HepG2 (cell line): Measurements from ENCODE around the gene CCNYL1. TPM values are rescaled to one million over a fixed set of nuclear protein-coding genes. Genes with fewer than 3 reads are reported as not detected.
A peak's percentile ranks its signal among the peaks of the same experiment; 100 is the strongest.

Experiments
- ATAC-seq: fragments of 200-7000 bp; cut with Tn5 transposase; 3 replicates; pipeline ENCODE4 v1.9.1; 2020; ENCODE audit warnings: mild to moderate bottlenecking, moderate library complexity
- BruUV-seq: library from RNA; stranded (reverse); fragments of 400-500 nt; replicated peaks from 2 replicates; lab custom pipeline; 2021; lab: Mats Ljungman, UMichigan
- CTCF ChIA-PET: fragments of 300-600 bp; formaldehyde crosslinking; extraction: SDS; loops from one replicate; lab custom pipeline; 2021; ENCODE audit warnings: low total read pairs, inconsistent platforms, low intra/inter-chr PET ratio; lab: Yijun Ruan, JAX
- POLR2A ChIA-PET: fragments of 350-600 bp; sonication (Branson Sonifier 250); formaldehyde crosslinking; loops from one replicate; lab custom pipeline; 2020; ENCODE audit warnings: antibody characterized with exemption, inconsistent platforms; lab: Yijun Ruan, JAX
- DNase-seq: peaks from one replicate; pipeline ENCODE4 v3.0.0-alpha.2; 2015; ENCODE audit warnings: low spot score
- FAIRE-seq: peaks from 3 replicates; lab custom pipeline; 2011; peaks lifted over from hg19 to GRCh38; lab: Jason Lieb, UNC
- H2AFZ ChIP-seq: one replicate; pipeline ENCODE4 v1.6.1; 2011; ENCODE audit warnings: low read length, inconsistent platforms
- H3K27ac ChIP-seq: fragments of 300-600 bp; 3 replicates; pipeline ENCODE4 v1.8.0; 2011; ENCODE audit warnings: mixed run types, mild to moderate bottlenecking, mixed read lengths, low read length, inconsistent platforms; ENCODE audit not compliant: insufficient read depth; ENCODE audit errors: extremely low read length
- H3K27me3 ChIP-seq, 2 experiments: fragments of 200-600 bp in 1 of 2; 2 replicates in 1 of 2; 3 replicates in 1 of 2; pipeline versions ENCODE4 v1.6.0 to v1.8.0; 2011; ENCODE audit warnings: low read length in 2 of 2, mild to moderate bottlenecking in 2 of 2, moderate library complexity in 2 of 2, inconsistent platforms in 1 of 2; ENCODE audit not compliant: insufficient read depth in 2 of 2, control insufficient read depth in 1 of 2
- H3K36me3 ChIP-seq, 2 experiments: fragments of 200-600 bp in 1 of 2; replicated peaks in 1 of 2; 2 replicates in 1 of 2; 3 replicates in 1 of 2; pipeline versions ENCODE4 v1.5.1 to v1.8.0; 2011; ENCODE audit warnings: low read length in 2 of 2, inconsistent platforms in 1 of 2; ENCODE audit not compliant: insufficient read depth in 2 of 2, control insufficient read depth in 1 of 2
- H3K4me1 ChIP-seq: 2 replicates; pipeline ENCODE4 v1.5.1; 2012; ENCODE audit warnings: low read length, inconsistent platforms; ENCODE audit not compliant: insufficient read depth
- H3K4me2 ChIP-seq: 2 replicates; pipeline ENCODE4 v1.6.0; 2011; ENCODE audit warnings: low read depth, low read length, inconsistent platforms
- H3K4me3 ChIP-seq, 3 experiments: fragments of 200-600 bp in 1 of 3; sonication (generic), shearing (Covaris generic) in 1 of 3; replicated peaks in 1 of 3; 2 replicates each; pipeline ENCODE4 v1.5.1; 2011 to 2016; ENCODE audit warnings: low read length in 3 of 3, inconsistent platforms in 2 of 3, low read depth in 2 of 3, mild to moderate bottlenecking in 2 of 3, control low read depth in 1 of 3, mixed read lengths in 1 of 3; ENCODE audit not compliant: insufficient read depth in 1 of 3
- H3K79me2 ChIP-seq: one replicate; pipeline ENCODE4 v1.6.1; 2011; ENCODE audit warnings: low read length, inconsistent platforms; ENCODE audit not compliant: insufficient read depth
- H3K9ac ChIP-seq: 2 replicates; pipeline ENCODE4 v1.6.0; 2011; ENCODE audit warnings: mild to moderate bottlenecking, low read depth, low read length, inconsistent platforms; ENCODE audit not compliant: insufficient read depth
- H3K9me3 ChIP-seq: 2 replicates; pipeline ENCODE4 v1.5.1; 2012; ENCODE audit warnings: mild to moderate bottlenecking, low read length
- H4K20me1 ChIP-seq: 2 replicates; pipeline ENCODE4 v1.6.0; 2011; ENCODE audit warnings: inconsistent platforms, mild to moderate bottlenecking, low read length, moderate library complexity; ENCODE audit not compliant: insufficient read depth
- ATF5 ChIP-seq: sonication (generic); formaldehyde crosslinking; IDR thresholded peaks from 2 replicates; pipeline ENCODE4 v1.4.0; 2020; ENCODE audit warnings: mild to moderate bottlenecking, low read depth, missing genetic modification reagents
- POLR2A ChIP-seq, 2 experiments: IDR thresholded peaks; 2 replicates each; pipeline ENCODE4 v1.6.1; 2011; ENCODE audit warnings: low read depth in 2 of 2, low read length in 2 of 2, mild to moderate bottlenecking in 1 of 2, moderate library complexity in 1 of 2; ENCODE audit not compliant: insufficient read depth in 1 of 2
- POLR2AphosphoS2 ChIP-seq: IDR thresholded peaks from 2 replicates; pipeline ENCODE4 v1.6.1; 2011; ENCODE audit warnings: low read depth, low read length, improper control_type of control experiment
- POLR2G ChIP-seq: fragments of 200-400 bp; formaldehyde crosslinking; IDR thresholded peaks from 2 replicates; pipeline ENCODE4 v1.6.1; 2018; ENCODE audit warnings: mild to moderate bottlenecking, low read depth, low read length, moderate library complexity
- RBM22 ChIP-seq: fragments of 200-400 bp; formaldehyde crosslinking; optimal IDR thresholded peaks from 2 replicates; pipeline ENCODE3; 2017; ENCODE audit warnings: mild to moderate bottlenecking, low read length, moderate library complexity
- ZC3H13 ChIP-seq: sonication (generic); formaldehyde crosslinking; IDR thresholded peaks from 2 replicates; pipeline ENCODE4 v1.8.1; 2023; ENCODE audit warnings: mild to moderate bottlenecking, missing genetic modification reagents, moderate library complexity
- ZMYM3 ChIP-seq: sonication (generic); formaldehyde crosslinking; IDR thresholded peaks from 2 replicates; pipeline ENCODE4 v1.5.1; 2020; ENCODE audit warnings: mild to moderate bottlenecking, missing genetic modification reagents
- ZNF121 ChIP-seq: sonication (generic); formaldehyde crosslinking; IDR thresholded peaks from 2 replicates; pipeline ENCODE4 v1.5.0; 2020; ENCODE audit warnings: mild to moderate bottlenecking, missing genetic modification reagents
- ZNF207 ChIP-seq: fragments of 450-650 bp; IDR thresholded peaks from 2 replicates; pipeline ENCODE4 v1.6.1; 2016; ENCODE audit warnings: antibody characterized with exemption, borderline replicate concordance
- ZNF770 ChIP-seq: sonication (generic); formaldehyde crosslinking; IDR thresholded peaks from 2 replicates; pipeline ENCODE4 v1.5.0; 2020; ENCODE audit warnings: mild to moderate bottlenecking, missing genetic modification reagents
- ZNF883 ChIP-seq: sonication (generic); formaldehyde crosslinking; IDR thresholded peaks from 2 replicates; pipeline ENCODE4 v1.5.1; 2020; ENCODE audit warnings: mild to moderate bottlenecking, missing genetic modification reagents; ENCODE audit errors: not compliant biosample characterization
- WGBS: methylation state at CpG from one replicate; pipeline ENCODE4 v1.1.6; 2017; ENCODE audit warnings: low lambda C conversion rate; 5-methylcytosine and 5-hydroxymethylcytosine counted together
- in situ Hi-C: cut with HindIII; loops from 2 replicates; pipeline ENCODE4 v1.10.0; 2017; ENCODE audit warnings: low pct_unique_long_range_greater_than_20kb; ENCODE audit not compliant: extremely low pct_ligation_motif_present
- intact Hi-C: fragments of 100-400 bp; cut with micrococcal nuclease; formaldehyde crosslinking; loops from one replicate; pipeline ENCODE4 v1.10.0; 2022; ENCODE audit not compliant: unreplicated experiment
- polyA plus RNA-seq, 8 experiments: library from polyadenylated mRNA; depleted of rRNA in 3 of 8; stranded (reverse) in 7 of 8; unstranded in 1 of 8; fragments of >200 nt; fragmentation: Illumina TruSeq in 4 of 8; extraction: Trizol in 4 of 8; gene quantifications; 2 replicates each; pipeline versions ENCODE4 v1.2.1 to v1.2.3, GENCODE V29; 2011 to 2016; ENCODE audit warnings: low read depth in 4 of 8, missing spikeins in 1 of 8, mixed read lengths in 1 of 8; ENCODE audit not compliant: insufficient read depth in 1 of 8
- total RNA-seq, 5 experiments: library from RNA; depleted of rRNA; stranded (reverse); fragments of >200 nt; fragmentation: Illumina TruSeq; extraction: Trizol; gene quantifications; 2 replicates each; pipeline ENCODE4 v1.2.3, GENCODE V29; 2016; ENCODE audit warnings: low read depth in 1 of 5

CCNYL1 gene
- total and polyA plus RNA-seq, 2 of the 13 experiments (the other 11 are each of a cell fraction or from before 2014, with no cell fraction given), result 12.5 to 16.2 TPM

- DNase-seq, result no peak
- peaks cover 33% of the 10 kb centered on the region for H3K4me1 ChIP-seq
- POLR2A ChIA-PET, result interaction anchor here (1.0 to 11.8 kb wide), 5 partner anchors 9 to 279 kb away, joined by 3 to 160 read pairs (median 5); partner anchors contain the start of gene FZD5
- H3K4me2 ChIP-seq, result no peak overlapping the region
- 97% methylated on average over 6 of the region's 6 CpGs for WGBS
- peaks cover 8 to 15% of the 10 kb centered on the region in 2 experiments for H3K36me3 ChIP-seq
- H3K79me2 ChIP-seq, result no peaks in the 10 kb centered on the region
- H2AFZ ChIP-seq, result no peak overlapping the region
- H3K9me3 ChIP-seq, result no peaks in the 10 kb centered on the region
- no TSS peak for BruUV-seq
- ATAC-seq, result no peak
- no peaks in the 10 kb centered on the region for H3K27me3 ChIP-seq
- H3K27ac ChIP-seq, result no peak overlapping the region
- peaks cover under 1% of the 10 kb centered on the region; the same call in 1 of the 2 replicates for H4K20me1 ChIP-seq
- intact Hi-C loops, result no loop called here
- no peak for FAIRE-seq
- H3K4me3 ChIP-seq, result no peak overlapping the region
- TF ChIP-seq RBM22 (peak; percentile 89), ATF5 (no peak), POLR2A (IDR thresholded peaks at IDR 0.05; ENCODE audit: insufficient read depth in 1 of 2, low read depth in 2 of 2, low read length in 2 of 2) (0 out of 4 replicates have a peak, but pooled peaks have one; percentile 5 to 39), ZMYM3 (CRISPR knock-in tag) (0 out of 2 replicates have a peak, but pooled peaks have one; percentile 15), POLR2AphosphoS2 (0 out of 2 replicates have a peak, but pooled peaks have one; percentile 45), POLR2G (peak; percentile 36; the same call in 1 of the 2 replicates), ZNF883 (no peak), ZNF207 (no peak), ZNF121 (CRISPR knock-in tag) (peak; percentile 90), ZNF770 (CRISPR knock-in tag) (peak; percentile 94), ZC3H13 (CRISPR knock-in tag) (0 out of 2 replicates have a peak, but pooled peaks have one; percentile 32)
- CTCF ChIA-PET, result no interaction called here
- in situ Hi-C loops, result no loop called here
- H3K9ac ChIP-seq, result no peak overlapping the region
Measured at GRCh38 chr2:207754498-207755383, 43.3 kb downstream of the CCNYL1 start.
